ENCODE results near the gene ASCC3.

ASCC3 gene

DNA sequence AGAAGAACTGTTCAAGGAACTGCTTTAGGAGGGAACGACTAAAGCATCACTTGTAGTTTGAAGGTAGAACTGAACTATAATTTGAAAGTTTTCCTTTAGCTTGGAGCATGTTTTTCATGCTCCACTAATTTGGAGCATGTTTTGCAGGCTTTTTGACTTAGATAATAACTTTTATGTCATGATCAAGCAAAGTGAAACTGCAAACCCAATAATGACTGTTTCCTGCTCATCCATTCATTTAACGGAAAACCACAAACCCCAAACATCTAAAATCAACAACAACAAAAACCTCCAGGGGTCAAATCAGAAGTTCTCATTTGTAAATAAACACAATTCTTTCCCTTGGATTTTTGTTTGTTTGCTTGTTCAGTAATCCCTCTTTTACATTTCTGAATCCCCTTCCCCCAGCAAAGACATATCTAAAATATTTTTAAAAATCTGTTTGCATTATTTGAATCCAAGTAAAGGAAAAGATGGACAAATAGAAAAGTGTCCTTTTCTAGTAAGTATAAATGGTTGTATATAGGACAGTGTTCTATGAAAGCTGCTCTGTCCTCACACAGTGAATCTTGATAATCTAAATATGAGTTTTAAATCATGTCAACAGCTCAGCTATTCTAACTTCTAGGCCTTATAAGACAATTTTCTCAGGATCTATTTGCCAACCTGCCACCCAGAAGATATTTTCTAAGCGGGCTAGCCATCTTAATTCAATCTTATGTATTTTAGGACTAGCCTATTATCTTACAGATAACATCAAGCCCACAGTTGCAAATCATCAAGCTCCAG, 419.0 kb downstream of the ASCC3 start:
- DNase-seq, result no peak

DNA sequence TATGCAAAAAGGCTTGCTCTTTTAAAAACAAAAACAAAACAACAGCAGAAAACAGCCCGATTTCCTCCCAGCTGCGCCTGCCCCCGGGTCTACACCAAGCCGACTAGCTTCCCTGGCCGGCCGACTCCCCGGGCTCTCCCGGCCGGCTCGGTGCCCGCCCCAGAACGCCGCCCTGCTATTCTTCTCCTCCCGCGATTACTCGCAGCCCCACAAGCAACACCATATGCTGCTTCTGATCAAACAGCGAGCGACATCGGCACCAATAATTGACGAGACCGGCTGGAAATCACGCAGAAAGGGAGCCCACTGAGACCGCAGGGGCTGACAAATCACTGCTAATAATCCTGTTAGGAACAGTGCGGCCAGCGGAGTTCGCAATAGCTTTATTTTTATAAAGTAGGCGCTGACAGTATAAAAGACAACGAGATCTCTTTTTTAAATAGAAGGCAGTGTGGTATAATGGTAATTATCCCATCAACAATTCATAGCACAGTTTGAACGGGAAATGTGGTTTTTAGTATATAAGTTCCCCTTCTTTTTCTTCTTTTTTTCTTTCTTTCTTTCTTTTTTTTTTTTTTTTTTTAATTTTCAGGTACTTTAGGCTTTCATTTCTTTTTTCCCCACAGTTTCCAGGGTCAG, 419.7 kb downstream of the ASCC3 start:
- no peak for DNase-seq

DNA sequence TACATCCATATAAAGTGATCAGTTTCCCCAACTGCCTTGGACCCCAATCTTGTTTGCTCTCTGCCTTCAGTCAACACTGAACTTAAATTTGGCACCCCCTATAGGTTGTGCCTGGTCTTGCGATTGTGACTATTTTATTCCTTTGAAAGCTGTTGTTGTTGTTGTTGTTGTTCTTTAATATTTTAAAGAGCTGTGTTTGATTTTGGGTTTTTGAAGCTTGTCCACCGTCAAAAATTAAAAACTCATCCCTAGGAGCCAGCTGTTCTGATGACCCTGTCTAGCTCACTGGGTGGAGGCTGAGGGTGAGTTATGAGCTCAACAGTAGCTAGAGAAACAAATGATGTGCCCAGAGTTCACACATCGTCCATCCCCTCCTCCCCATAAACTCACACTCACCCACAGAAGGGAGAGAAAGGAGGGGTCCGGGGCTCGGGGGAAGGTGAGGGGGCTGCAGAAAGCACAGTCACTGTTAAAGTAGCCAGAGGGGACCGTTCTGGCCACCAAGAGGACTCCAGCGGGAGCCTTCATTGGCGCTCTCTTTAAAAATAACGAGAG, 420.4 kb downstream of the ASCC3 start:
- no peak for DNase-seq

DNA sequence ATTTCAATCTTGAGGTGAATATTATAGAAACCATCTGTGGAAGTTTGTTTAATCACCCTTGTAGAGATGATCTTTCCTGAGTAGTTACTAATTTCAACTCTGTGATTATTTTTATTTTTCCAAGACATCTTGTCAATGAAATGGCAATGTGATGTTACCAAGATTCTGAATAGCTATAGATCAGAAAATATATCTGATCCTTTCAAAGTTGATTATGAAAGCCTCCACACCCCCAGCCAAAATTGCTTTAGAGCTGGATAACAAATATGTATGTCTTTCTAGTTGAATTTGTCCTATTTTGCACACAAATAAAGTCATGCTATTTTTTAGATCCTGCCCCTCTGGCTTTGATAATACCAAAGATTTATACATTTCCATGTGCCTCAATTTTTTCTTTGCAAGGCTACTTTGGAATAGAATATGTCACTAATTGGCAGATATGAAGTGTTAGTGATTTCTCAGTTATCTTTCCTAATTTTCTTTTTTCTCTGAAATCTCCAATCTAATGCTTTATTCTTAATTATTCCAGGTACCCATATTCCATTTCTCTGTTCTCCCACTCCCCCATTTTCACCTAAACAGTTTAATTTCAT, 421.4 kb downstream of the ASCC3 start:
- no peak for DNase-seq

DNA sequence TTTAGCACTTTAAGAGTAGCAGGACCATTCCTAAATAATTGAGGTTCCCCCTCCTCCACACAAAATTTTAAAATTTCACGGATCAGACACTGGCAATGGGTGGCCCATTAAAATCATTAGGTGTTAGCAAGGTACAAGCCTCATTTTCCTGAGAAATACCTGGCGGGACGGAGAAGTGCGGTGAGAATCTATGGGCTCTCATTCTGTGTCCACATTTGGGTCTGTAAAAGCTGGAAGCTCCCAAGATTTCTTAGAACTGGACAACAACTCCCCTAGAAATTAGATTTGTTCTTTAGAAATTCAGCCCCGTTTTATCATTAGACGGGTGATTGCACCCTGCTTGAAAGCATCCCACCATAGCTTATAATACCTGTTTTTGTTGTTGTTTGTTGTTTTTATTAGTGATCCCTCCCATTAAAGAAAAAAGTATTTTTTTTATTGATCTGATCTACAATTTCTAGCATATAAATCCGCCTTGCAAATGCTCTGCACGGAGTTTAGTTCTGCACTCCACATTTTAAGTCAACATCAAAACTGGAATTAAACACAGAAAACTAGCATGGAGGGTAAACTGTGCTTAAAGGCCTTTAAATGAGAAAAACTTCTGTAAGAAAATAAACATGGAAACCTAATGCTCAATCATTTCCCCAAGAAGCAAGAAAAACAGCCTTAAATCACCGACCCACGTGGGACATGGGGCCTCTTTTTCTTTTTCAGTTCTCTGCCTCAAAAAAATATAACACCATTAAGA, 422.1 kb downstream of the ASCC3 start:
- no peak for DNase-seq

Measured in activated naive CD4-positive, alpha-beta T cell treated with Interleukin-2 at 50 U/mL for 16 hours (primary cell).